ENCODE results near the gene DUSP2.
A peak's percentile ranks its signal among the peaks of the same experiment; 100 is the strongest.

DUSP2 gene

GRCh38 chr2:96131152-96131812 lies 14.0 kb downstream of the DUSP2 start:
- DNase-seq = no peak

DNA sequence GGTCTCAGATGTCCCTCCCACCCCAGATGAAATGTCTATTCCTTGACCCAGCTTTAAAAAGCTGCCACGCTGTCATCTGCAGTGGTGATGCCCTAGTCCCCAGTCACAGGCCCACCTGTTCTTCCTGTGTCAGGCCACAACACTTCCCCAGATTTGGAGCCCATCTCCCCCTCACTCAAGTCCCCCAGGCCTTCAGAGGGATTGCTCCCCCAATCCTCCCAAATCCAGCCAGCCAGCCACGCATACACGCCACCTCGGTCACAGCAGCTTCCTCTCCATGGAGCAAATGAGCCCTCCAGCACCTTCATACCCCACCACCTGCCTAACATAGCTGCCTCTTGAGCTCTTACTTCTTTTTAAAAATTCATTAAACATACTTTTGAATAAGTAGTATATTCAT lies 14.8 kb downstream of the DUSP2 start:
- DNase-seq = no peak

- no peak for DNase-seq
These were observed 15.6 kb downstream of the DUSP2 start for GRCh38 chr2:96129528-96130120.

DNA sequence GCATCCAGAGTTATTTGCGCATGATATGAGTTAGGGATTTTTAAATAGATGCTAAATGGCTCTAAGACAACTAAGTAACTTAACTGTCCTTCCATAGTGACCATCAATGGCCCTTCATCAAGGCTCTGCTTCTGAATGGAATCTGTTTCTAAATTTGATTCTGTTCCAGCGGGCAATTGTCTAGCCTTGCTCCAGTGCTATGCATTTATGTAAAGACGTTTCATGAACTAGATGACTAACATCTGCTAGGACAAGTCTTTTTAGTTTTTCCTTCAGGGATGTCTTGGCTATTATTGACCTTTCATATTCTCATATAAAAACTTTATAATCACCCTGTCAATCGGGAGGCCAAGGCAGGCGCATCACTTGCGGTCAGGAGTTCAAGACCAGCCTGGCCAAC lies 16.8 kb downstream of the DUSP2 start:
- DNase-seq = no peak

GRCh38 chr2:96124406-96125265 lies 20.6 kb downstream of the DUSP2 start:
- DNase-seq = no peak

GRCh38 chr2:96123936-96124335 lies 21.3 kb downstream of the DUSP2 start:
- DNase-seq = no peak

- DNase-seq = no peak
These were observed 21.9 kb downstream of the DUSP2 start for GRCh38 chr2:96123290-96123689.

- no peak for DNase-seq
These were observed 22.8 kb downstream of the DUSP2 start for GRCh38 chr2:96122391-96122790.

- DNase-seq = no peak
These were observed 23.8 kb downstream of the DUSP2 start for GRCh38 chr2:96121414-96121813.

DNA sequence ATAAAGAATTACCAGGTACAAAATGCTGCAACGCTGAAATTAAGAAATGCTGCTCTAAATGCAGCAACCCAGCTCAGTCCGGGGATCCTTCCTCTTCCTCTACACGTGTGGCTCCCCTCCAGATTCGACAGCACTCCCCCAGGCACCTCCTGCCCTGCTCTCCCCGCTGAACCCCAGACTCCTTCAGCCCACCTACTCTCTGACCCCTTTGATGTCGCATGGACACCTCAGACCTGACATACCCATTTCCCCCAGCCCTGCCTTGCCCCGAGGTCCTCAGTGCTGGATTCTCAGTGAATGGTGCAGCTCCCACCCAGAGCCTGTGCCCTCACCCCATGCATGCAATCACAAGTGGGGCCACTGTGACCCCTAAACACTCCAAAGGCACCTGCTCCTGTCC lies 24.2 kb downstream of the DUSP2 start:
- DNase-seq = no peak

GRCh38 chr2:96120091-96120720 lies 25.0 kb downstream of the DUSP2 start:
- no peak for DNase-seq

- no peak for DNase-seq
These were observed 25.9 kb downstream of the DUSP2 start for GRCh38 chr2:96119389-96119751.

GRCh38 chr2:96118698-96119388 lies 26.4 kb downstream of the DUSP2 start:
- peak; percentile 20 for DNase-seq

DNA sequence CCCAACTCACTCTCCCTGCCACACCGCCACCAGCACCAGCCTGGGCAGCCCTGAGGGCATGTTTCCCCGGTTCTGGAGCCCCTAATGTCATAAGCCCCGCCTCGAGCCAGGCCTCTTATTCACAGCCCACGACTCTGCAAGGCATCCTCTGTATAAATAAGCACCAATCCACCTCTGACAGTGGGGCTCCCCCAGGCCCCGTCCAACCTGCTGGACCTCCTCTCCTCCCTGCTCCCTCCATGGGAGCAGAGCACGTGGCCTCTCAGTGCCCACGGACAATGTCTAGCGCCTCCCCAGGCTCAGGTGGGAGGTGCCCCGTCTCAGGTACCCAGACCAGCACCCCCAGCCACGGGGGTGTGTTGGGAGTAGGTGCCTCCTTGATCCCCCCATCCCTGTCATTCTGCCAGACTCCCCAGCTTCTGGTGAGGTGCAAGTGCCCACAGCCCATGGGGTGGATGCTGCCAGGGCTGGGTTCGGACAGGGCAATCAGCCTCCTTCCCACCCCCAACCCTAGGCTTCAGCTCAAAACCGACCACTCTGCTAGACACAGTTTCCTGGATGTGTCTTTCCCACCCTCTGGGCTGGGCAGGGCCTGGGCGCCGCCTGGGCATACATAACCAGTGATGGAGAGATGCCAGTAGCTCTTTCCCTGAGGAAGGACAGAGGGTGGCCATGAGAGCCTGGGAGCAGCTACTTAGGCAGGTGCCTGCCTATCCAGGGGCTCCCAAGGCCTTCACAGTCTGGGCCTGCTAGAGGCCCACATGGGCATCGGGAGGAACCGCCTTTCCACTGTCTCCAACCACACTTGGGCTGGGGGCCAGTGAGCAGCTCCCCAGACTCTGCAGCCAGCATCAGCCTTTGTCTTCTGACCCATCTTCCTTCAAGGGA lies 27.3 kb downstream of the DUSP2 start:
- DNase-seq = peak; percentile 23

DNA sequence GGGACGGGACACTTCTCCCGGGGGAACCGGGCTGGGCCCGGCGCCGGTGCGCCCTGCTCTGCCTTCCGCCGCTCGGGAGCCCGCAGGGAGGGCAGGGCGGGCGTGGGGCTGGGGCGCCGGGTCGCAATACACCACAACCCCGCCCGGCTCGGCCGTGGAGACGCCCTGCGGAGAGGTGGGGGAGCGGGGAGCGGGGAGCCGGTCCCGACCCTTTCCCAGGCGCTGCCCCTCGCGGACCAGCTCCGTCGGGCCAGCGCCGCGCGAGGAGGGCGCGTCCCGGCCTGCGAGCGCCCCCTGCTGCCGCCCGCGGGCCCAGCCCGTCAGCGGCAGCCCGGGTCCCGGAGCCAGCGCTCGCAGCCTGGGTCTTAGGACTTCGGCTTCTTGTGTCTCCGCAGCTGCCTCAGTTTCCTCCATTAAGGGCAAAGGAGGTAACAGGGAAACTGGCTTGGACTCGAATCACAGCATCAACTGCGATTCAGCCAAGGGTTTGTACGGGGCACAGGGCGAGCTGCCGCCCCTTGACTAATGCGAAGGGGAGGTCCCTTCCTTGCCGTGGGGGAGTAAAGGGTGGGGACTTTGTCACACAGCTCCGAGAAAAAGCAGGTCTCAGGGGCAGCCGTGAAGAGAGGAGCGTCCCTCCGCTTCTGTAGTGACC lies 28.2 kb downstream of the DUSP2 start:
- peak; percentile 69 for DNase-seq

DNA sequence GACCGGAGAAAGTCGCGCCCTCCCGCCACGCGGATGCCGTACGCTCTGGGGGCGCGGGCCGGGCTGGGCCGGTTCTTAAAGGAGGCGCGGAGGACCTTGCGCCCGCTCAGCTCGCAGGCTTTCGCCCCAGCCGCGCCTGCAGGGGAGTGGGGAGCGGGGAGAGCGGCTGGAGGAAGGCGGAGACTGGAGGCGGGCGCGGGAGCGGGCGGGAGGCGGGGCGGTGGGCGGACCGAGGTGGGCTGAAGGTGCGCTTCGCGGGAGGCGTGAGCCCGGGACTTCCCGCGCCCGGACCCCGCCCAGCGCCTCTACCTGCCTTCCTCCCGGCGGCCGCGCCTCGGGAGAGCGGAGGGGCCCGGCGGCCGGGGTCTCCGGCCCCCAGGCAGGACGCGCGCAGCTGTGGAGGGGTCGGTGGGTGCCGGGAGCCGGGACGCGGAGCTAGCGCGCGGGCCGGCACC lies 28.8 kb downstream of the DUSP2 start, which contains the start of gene ADRA2B:
Gene ADRA2B, minus strand, starts transcription at position 148 of the 455 bp plus-strand sequence. CDS start 422 bp downstream, outside the sequence.
- DNase-seq = peak; percentile 84

DNA sequence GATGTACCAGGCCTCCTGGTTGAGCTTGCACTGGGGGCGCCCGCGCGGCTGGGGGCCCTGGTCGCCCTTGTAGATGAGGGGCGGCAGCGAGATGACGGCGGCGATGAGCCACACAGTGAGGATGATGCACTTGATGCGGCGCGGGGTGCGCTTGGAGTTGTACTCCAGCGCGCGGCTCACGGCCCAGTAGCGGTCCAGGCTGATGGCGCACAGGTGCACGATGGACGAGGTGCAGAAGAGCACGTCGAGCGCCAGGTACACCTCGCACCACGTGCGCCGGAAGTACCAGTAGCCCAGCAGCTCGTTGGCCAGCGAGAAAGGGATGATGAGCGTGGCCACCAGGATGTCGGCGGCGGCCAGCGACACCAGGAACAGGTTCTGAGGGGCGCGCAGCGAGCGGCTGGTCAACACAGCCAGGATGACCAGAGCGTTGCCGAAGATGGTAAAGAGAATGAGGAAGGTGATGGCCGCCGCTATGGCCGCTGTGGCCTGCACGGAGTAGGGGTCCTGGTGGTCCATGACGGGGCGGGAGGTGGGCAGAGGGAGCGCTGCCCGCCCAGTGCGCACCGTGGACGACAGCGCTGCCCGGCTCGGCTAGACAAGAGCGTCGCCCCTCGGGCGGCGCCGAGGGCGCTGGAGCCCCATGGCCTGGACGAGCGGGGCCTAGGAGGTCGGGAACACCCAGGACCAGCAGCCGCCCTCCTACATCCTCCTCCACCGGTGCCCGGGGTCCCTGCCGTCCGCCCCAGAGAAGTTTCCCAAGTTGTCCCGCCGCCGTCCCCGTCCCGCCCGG lies 29.4 kb downstream of the DUSP2 start:
- DNase-seq = no peak

- DNase-seq = no peak
These were observed 30.2 kb downstream of the DUSP2 start for GRCh38 chr2:96114903-96115581.

- no peak for DNase-seq
These were observed 30.7 kb downstream of the DUSP2 start for GRCh38 chr2:96114546-96114902.

GRCh38 chr2:96113951-96114350 lies 31.3 kb downstream of the DUSP2 start:
- DNase-seq = no peak

All from NCI-H69 (cell line).